ENCODE data around the gene PROSER1. TPM values are rescaled to one million over a fixed set of nuclear protein-coding genes. Genes with fewer than 3 reads are reported as not detected.

The PROSER1 gene
- total RNA-seq, 1 experiment from 2014 or later = 33.5 TPM

DNA sequence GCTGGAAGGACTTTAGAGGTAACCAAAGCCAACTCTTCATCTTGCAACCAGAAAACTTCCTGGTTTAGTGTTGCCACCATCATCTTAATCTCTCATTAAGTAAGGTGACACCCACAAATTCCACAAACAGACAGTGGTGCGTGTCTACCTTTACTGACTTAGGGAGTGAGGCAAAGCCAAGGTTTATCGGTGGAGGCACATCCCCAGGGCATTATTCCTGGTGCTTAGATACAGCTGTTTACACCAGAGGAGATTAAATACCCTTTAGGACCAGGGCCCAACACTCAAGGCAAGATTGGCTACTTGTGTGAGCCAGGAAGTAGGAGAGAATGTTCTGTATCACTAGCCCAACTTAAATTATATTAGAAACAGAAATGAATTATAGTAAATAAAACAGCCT, 56.8 kb downstream of the PROSER1 start:
- Histone ChIP-seq H3K4me3 (replicated peaks in 1 of 2; ENCODE audit: low read depth in 1 of 2, low read length in 2 of 2) (no peak overlapping the region), H3K79me2 (ENCODE audit: insufficient read depth, low read length) (no peaks in the 10 kb centered on the region), H3K9ac (ENCODE audit: low read length) (no peak overlapping the region), H3K36me3 (ENCODE audit: control insufficient read depth in 1 of 2, insufficient read depth in 2 of 2, low read length in 2 of 2) (no peaks in the 10 kb centered on the region), H3K9me2 (ENCODE audit: insufficient read depth) (no peaks in the 10 kb centered on the region), H3K27me3 (ENCODE audit: insufficient read depth, low read length) (0 out of 2 replicates have a peak, but pooled peaks cover 2% of the 10 kb centered on the region), H4K20me1 (ENCODE audit: insufficient read depth) (no peaks in the 10 kb centered on the region), H2AFZ (ENCODE audit: low read depth, low read length, poor library complexity, severe bottlenecking) (no peak overlapping the region), H3K27ac (ENCODE audit: low read depth, low read length) (no peak overlapping the region), H3K4me2 (ENCODE audit: low read length) (no peak overlapping the region), H3K4me1 (ENCODE audit: control insufficient read depth in 1 of 2, insufficient read depth in 2 of 2, low read length in 2 of 2) (no peaks in the 10 kb centered on the region), H3K9me3 (ENCODE audit: control insufficient read depth in 1 of 2, insufficient read depth in 1 of 2, low read depth in 1 of 2, low read length in 2 of 2) (no peaks in the 10 kb centered on the region)
- TF ChIP-seq CBX3 (IDR thresholded peaks at IDR 0.05; ENCODE audit: low read depth) (no peak), JUND (IDR thresholded peaks at IDR 0.05) (no peak), EZH2 (IDR thresholded peaks at IDR 0.05) (no peak), TCF7L2 (IDR thresholded peaks at IDR 0.05; ENCODE audit: borderline replicate concordance, extremely low read depth, insufficient read depth, insufficient read length) (no peak), EGR1 (IDR thresholded peaks at IDR 0.05; ENCODE audit: low read depth) (no peak), ZFX (IDR thresholded peaks at IDR 0.05) (no peak), POLR2AphosphoS5 (IDR thresholded peaks at IDR 0.05; ENCODE audit: low read depth, low read length) (no peak), ZNF274 (IDR thresholded peaks at IDR 0.05; ENCODE audit: low read depth, low read length) (no peak), EZH2phosphoT487 (IDR thresholded peaks at IDR 0.05; ENCODE audit: borderline replicate concordance) (no peak), SIN3A (IDR thresholded peaks at IDR 0.05; ENCODE audit: low read depth) (no peak), POLR2A (IDR thresholded peaks at IDR 0.05; ENCODE audit: borderline replicate concordance, extremely low read depth, insufficient read depth, insufficient read length) (no peak)
- TF ChIP-seq, protein P1, sequence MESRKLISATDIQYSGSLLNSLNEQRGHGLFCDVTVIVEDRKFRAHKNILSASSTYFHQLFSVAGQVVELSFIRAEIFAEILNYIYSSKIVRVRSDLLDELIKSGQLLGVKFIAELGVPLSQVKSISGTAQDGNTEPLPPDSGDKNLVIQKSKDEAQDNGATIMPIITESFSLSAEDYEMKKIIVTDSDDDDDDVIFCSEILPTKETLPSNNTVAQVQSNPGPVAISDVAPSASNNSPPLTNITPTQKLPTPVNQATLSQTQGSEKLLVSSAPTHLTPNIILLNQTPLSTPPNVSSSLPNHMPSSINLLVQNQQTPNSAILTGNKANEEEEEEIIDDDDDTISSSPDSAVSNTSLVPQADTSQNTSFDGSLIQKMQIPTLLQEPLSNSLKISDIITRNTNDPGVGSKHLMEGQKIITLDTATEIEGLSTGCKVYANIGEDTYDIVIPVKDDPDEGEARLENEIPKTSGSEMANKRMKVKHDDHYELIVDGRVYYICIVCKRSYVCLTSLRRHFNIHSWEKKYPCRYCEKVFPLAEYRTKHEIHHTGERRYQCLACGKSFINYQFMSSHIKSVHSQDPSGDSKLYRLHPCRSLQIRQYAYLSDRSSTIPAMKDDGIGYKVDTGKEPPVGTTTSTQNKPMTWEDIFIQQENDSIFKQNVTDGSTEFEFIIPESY (IDR thresholded peaks at IDR 0.05; ENCODE audit: extremely low read depth, insufficient replicate concordance, low read length) = no peak
- TF ChIP-seq, protein P2, sequence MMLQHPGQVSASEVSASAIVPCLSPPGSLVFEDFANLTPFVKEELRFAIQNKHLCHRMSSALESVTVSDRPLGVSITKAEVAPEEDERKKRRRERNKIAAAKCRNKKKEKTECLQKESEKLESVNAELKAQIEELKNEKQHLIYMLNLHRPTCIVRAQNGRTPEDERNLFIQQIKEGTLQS (IDR thresholded peaks at IDR 0.05) = no peak
- TF ChIP-seq, protein P3, sequence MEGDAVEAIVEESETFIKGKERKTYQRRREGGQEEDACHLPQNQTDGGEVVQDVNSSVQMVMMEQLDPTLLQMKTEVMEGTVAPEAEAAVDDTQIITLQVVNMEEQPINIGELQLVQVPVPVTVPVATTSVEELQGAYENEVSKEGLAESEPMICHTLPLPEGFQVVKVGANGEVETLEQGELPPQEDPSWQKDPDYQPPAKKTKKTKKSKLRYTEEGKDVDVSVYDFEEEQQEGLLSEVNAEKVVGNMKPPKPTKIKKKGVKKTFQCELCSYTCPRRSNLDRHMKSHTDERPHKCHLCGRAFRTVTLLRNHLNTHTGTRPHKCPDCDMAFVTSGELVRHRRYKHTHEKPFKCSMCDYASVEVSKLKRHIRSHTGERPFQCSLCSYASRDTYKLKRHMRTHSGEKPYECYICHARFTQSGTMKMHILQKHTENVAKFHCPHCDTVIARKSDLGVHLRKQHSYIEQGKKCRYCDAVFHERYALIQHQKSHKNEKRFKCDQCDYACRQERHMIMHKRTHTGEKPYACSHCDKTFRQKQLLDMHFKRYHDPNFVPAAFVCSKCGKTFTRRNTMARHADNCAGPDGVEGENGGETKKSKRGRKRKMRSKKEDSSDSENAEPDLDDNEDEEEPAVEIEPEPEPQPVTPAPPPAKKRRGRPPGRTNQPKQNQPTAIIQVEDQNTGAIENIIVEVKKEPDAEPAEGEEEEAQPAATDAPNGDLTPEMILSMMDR (IDR thresholded peaks at IDR 0.05 in 2 of 3, conservative IDR thresholded peaks at IDR 0.05 in 1 of 3; ENCODE audit: borderline replicate concordance in 1 of 3, insufficient read depth in 1 of 3, low read depth in 2 of 3, low read length in 2 of 3) = no peak
- TF ChIP-seq, protein P4, sequence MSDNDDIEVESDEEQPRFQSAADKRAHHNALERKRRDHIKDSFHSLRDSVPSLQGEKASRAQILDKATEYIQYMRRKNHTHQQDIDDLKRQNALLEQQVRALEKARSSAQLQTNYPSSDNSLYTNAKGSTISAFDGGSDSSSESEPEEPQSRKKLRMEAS (IDR thresholded peaks at IDR 0.05) = no peak
- TF ChIP-seq, protein P5, sequence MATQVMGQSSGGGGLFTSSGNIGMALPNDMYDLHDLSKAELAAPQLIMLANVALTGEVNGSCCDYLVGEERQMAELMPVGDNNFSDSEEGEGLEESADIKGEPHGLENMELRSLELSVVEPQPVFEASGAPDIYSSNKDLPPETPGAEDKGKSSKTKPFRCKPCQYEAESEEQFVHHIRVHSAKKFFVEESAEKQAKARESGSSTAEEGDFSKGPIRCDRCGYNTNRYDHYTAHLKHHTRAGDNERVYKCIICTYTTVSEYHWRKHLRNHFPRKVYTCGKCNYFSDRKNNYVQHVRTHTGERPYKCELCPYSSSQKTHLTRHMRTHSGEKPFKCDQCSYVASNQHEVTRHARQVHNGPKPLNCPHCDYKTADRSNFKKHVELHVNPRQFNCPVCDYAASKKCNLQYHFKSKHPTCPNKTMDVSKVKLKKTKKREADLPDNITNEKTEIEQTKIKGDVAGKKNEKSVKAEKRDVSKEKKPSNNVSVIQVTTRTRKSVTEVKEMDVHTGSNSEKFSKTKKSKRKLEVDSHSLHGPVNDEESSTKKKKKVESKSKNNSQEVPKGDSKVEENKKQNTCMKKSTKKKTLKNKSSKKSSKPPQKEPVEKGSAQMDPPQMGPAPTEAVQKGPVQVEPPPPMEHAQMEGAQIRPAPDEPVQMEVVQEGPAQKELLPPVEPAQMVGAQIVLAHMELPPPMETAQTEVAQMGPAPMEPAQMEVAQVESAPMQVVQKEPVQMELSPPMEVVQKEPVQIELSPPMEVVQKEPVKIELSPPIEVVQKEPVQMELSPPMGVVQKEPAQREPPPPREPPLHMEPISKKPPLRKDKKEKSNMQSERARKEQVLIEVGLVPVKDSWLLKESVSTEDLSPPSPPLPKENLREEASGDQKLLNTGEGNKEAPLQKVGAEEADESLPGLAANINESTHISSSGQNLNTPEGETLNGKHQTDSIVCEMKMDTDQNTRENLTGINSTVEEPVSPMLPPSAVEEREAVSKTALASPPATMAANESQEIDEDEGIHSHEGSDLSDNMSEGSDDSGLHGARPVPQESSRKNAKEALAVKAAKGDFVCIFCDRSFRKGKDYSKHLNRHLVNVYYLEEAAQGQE (IDR thresholded peaks at IDR 0.05; ENCODE audit: low read depth) = no peak
- CTCF ChIA-PET = no interaction called here
- intact Hi-C loops (cut with micrococcal nuclease) = no loop called here
- ATAC-seq (no peak), DNase-seq (ENCODE audit: low read depth, low spot score) (no peak)
- RAD21 ChIA-PET (ENCODE audit: low non-redundant PET in 1 of 2, low total read pairs in 2 of 2, uncharacterized antibody in 2 of 2, unreplicated experiment in 2 of 2) = no interaction called here
- POLR2A ChIA-PET = no interaction called here
- BruUV-seq (replicated peaks) = no TSS peak
